ENCODE data around the gene C4orf50.

Gene C4orf50

DNA sequence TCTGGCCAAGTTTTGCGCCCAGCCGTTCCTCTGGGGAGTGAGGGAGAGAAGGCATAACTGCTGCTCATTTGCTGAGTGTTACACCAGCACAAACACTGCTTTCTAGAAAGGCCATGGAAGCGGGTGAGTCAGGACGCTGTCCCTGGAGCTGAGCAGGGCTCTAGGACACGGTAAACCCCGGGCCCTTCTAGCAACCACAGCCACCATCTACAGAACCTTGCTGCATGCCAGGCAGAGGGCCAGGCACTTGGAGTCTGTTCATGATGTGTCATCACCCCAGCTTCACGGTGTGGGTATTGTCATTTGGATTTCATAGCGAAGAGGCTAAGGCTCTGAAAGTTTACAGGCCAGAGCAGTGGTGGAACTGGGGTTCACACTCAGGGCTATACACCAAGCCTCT, 31.8 kb upstream of the C4orf50 start:
- TF ChIP-seq GATA3 (IDR thresholded peaks at IDR 0.05; ENCODE audit: low read depth, low read length) (no peak), GATA2 (IDR thresholded peaks at IDR 0.05; ENCODE audit: low read depth, low read length) (no peak)

DNA sequence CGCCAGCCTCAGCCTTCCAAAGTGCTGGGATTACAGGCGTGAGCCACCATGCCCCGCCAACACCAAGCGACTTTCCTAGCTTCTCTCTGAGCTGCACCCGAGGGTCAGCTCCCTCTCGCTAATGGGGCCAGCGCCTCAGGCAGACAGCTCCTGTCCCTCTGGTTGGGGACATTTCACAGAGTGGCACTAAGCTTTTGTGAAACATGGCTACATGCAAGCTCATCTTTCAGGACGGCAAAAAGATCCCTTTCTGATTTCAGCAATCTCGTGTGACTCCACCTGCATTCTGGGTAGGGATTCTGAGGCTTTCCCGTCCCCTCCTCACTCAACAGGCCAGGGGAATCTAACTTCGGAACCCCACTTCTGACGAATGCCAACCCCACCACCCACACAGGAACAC, 31.0 kb upstream of the C4orf50 start:
- TF ChIP-seq GATA3 (IDR thresholded peaks at IDR 0.05; ENCODE audit: low read depth, low read length) (no peak), GATA2 (IDR thresholded peaks at IDR 0.05; ENCODE audit: low read depth, low read length) (no peak)

GRCh38 chr4:6048537-6048936, 30.3 kb upstream of the C4orf50 start:
- TF ChIP-seq GATA3 (IDR thresholded peaks at IDR 0.05; ENCODE audit: low read depth, low read length) = no peak
- no peak for TF ChIP-seq GATA2 (IDR thresholded peaks at IDR 0.05; ENCODE audit: low read depth, low read length)

DNA sequence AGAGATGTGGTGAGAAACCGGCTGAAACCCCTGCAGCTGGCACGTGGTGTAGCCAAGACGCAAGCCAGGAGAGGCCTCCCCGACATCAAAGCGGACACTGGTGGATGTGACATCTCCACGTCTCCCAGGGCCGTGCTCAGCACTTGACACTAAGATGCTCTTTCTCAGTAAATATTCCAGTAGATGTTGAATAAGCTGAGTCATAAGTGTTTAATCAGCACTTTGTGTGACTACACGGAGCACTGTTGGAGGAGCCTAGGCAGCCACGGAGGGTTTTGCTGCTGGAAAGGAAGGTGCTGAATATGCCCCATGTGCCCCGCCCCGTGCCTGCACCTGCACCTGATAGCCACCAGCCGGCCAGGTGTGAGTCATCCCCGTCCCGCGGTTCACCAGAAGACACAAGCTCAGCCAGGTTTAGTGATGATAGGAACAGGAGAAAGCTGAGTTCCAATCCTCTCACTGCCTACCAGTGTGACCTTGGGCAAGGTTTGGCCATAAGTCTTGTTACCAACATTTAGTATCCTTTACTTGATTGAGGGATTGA, 29.0 kb upstream of the C4orf50 start:
- TF ChIP-seq GATA2 (IDR thresholded peaks at IDR 0.05; ENCODE audit: low read depth, low read length) (no peak), GATA3 (IDR thresholded peaks at IDR 0.05; ENCODE audit: low read depth, low read length) (no peak)

DNA sequence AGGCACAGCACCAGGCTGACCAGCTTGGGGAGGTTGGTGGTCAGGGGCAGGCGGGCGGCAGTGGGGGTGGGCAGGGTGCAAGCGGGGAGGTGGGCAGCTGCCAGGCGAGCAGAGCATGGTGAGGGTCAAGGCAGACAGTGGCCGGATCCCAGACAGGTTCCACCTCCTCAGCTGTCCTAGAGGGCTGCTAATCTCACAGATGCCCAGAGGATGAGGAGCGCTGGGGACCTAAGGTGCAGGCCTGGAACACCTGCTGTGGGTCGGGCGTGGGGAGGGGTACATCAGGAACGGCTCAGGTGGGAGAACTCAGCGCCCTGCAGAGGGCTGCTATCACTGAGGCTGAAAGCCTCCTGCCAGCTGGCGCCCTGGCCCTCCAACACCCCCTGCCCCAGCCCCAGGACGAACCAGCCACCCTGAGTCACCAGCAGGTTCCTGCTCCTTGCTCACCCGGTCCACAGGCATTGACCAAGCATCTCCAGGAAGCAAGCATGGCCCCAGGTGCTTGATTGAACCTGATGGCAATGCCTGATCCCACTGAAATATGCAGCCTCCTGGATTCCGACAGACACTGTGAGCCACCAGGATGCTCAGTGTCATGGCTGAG, 28.4 kb upstream of the C4orf50 start:
- TF ChIP-seq GATA2 (IDR thresholded peaks at IDR 0.05; ENCODE audit: low read depth, low read length) (no peak), GATA3 (IDR thresholded peaks at IDR 0.05; ENCODE audit: low read depth, low read length) (no peak)

GRCh38 chr4:6044805-6045204, 26.6 kb upstream of the C4orf50 start:
- TF ChIP-seq GATA2 (IDR thresholded peaks at IDR 0.05; ENCODE audit: low read depth, low read length) (no peak), GATA3 (IDR thresholded peaks at IDR 0.05; ENCODE audit: low read depth, low read length) (no peak)

GRCh38 chr4:6044276-6044675, 26.0 kb upstream of the C4orf50 start:
- TF ChIP-seq GATA2 (IDR thresholded peaks at IDR 0.05; ENCODE audit: low read depth, low read length) (no peak), GATA3 (IDR thresholded peaks at IDR 0.05; ENCODE audit: low read depth, low read length) (no peak)

DNA sequence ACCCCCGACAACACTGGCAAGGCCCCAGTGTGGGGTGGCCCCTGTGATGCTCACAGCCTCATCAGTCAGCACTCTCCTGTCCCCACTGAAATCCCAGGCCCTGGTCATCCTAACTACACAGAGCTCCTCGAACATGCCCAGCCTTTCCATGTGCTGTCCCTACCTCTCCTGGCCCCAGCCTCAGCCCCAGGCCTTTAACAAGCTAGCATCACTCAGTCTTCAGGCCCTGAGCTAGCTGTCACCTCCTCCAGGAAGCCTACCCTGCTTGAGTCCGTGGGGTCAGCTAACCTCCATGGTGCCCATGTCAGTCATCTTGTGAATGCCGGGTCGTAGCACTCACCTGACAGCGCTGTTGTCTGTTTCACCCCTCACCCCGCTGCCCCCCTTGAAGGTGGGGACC, 25.6 kb upstream of the C4orf50 start:
- TF ChIP-seq GATA3 (IDR thresholded peaks at IDR 0.05; ENCODE audit: low read depth, low read length) = no peak

GRCh38 chr4:6043188-6043587, 25.0 kb upstream of the C4orf50 start:
- TF ChIP-seq GATA3 (IDR thresholded peaks at IDR 0.05; ENCODE audit: low read depth, low read length) (no peak), GATA2 (IDR thresholded peaks at IDR 0.05; ENCODE audit: low read depth, low read length) (no peak)

GRCh38 chr4:6042293-6043063, 24.2 kb upstream of the C4orf50 start:
- TF ChIP-seq GATA2 (IDR thresholded peaks at IDR 0.05; ENCODE audit: low read depth, low read length) (no peak), GATA3 (IDR thresholded peaks at IDR 0.05; ENCODE audit: low read depth, low read length) (no peak)

DNA sequence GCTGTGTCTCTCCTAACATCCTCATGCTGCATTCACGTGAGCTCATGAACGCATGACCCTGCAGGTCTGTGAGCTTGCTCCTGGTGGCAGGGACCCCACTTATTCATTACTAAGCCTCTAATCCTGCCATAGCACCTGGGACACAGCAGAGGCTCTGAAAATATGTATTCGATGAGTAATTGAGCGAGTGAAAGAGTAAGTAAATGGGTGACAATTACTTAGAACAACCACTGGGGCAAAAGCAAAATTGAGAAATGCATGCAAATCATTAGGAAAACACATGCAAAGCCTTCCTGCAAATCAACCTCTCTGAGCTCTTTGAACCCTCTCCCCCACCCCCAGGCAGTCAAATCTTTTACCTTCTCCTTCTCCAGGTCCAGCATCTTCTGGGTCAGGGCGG, 23.6 kb upstream of the C4orf50 start:
- TF ChIP-seq GATA2 (IDR thresholded peaks at IDR 0.05; ENCODE audit: low read depth, low read length) (no peak), GATA3 (IDR thresholded peaks at IDR 0.05; ENCODE audit: low read depth, low read length) (no peak)

GRCh38 chr4:6038711-6039110, 20.5 kb upstream of the C4orf50 start:
- TF ChIP-seq GATA3 (IDR thresholded peaks at IDR 0.05; ENCODE audit: low read depth, low read length) (no peak), GATA2 (IDR thresholded peaks at IDR 0.05; ENCODE audit: low read depth, low read length) (no peak)

- TF ChIP-seq GATA3 (IDR thresholded peaks at IDR 0.05; ENCODE audit: low read depth, low read length) = no peak
- TF ChIP-seq GATA2 (IDR thresholded peaks at IDR 0.05; ENCODE audit: low read depth, low read length) = no peak
Measured at GRCh38 chr4:6035786-6036185, 17.6 kb upstream of the C4orf50 start.

DNA sequence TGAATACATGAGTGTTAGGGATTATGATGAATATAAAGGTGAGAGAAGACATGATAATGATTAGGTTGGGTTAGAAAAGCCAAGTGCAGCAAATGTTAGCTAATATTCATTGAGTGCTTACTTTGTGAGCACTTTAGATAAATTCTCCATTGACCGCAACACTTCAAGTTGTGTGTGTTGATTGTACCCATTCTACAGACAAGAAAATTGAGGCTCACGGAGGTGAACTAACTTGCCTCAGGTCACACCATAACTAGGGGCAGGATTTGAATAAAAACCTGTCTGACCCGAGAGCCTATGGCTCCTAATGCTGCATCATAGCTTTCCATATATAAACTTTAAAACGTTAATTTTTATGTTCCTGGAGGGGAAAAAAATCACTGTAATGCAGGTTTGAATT, 15.2 kb upstream of the C4orf50 start:
- TF ChIP-seq GATA3 (IDR thresholded peaks at IDR 0.05; ENCODE audit: low read depth, low read length) (no peak), GATA2 (IDR thresholded peaks at IDR 0.05; ENCODE audit: low read depth, low read length) (no peak)
